ENCODE data around the gene OLIG3.

DNA sequence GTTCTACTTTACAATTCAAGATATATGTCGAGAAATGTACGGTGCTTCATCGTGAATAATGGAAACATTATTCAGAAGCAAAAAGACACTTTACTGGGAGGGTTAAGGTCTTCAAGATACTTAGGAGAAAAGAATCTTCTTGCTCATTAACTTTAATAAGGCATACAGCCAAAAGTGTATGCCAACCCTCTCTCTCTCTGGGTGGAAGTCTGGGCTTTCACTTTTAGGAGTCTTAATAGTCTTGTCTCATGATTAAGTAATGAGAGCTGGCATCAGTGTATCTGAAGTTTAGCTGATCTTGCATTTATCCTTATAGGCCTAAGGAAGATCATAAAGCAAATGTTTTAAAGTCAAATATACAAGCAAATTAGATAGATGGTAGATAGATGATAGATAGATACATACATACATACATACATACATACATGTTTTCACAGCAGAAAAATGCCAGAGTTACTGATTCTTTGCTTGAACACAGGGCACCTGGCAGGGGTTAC is 21.5 kb downstream of the OLIG3 start:
- no peak for TF ChIP-seq CTCF (IDR thresholded peaks at IDR 0.05)
- TF ChIP-seq EP300 (IDR thresholded peaks at IDR 0.05), result no peak
- TF ChIP-seq POLR2A (IDR thresholded peaks at IDR 0.05), result no peak

Measured in ovary (tissue), 3 donors.